ENCODE measurements around the gene MYL7.

MYL7 gene

DNA sequence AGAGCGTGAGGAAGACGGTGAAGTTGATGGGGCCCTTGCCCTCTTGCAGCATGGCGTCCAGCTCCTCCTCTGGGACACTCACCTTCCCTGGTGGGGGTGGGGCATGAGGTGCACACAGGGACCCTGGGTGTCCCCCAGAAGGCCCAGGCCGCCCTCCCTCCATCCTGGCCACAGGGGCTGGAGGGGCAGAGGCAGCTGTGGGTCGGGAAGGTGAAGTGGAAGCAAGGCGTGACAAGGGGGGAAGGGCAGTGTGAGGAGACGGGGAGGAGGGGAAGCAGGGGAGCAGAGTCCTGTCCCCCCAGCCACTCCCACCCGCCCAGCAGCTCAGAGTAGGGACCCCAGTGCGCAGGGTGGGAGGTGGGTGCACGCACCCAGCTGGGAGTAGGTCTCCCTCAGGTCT is 791 bp downstream of the MYL7 start:
- no peaks in the 10 kb centered on the region for H3K9me3 ChIP-seq (ENCODE audit: severe bottlenecking)
- TF ChIP-seq CTCF (IDR thresholded peaks at IDR 0.05; ENCODE audit: low read depth, low read length) = no peak
- no peak for DNase-seq

GRCh38 chr7:44139311-44140010 is 1.7 kb downstream of the MYL7 start:
- Histone ChIP-seq H3K36me3 (no peaks in the 10 kb centered on the region), H3K9me3 (ENCODE audit: severe bottlenecking) (no peaks in the 10 kb centered on the region), H3K4me3 (ENCODE audit: low read depth, low read length) (no peak overlapping the region), H3K27ac (no peak overlapping the region), H3K27me3 (ENCODE audit: insufficient read depth, low read depth, severe bottlenecking) (no peaks in the 10 kb centered on the region)
- TF ChIP-seq CTCF (IDR thresholded peaks at IDR 0.05; ENCODE audit: low read depth, low read length) = no peak
- DNase-seq = no peak

More for the DNA sequence above, 791 bp downstream of the MYL7 start:
- Histone ChIP-seq H3K27ac (no peak overlapping the region), H3K4me3 (ENCODE audit: low read depth, low read length) (no peak overlapping the region), H3K36me3 (no peaks in the 10 kb centered on the region), H3K27me3 (ENCODE audit: insufficient read depth, low read depth, severe bottlenecking) (no peaks in the 10 kb centered on the region)

- 0 out of 2 replicates have a peak, but pooled peaks have one; percentile 12 for TF ChIP-seq CTCF (IDR thresholded peaks at IDR 0.05; ENCODE audit: low read depth, low read length)
- no peak for DNase-seq
- Histone ChIP-seq H3K36me3 (no peaks in the 10 kb centered on the region), H3K4me3 (ENCODE audit: low read depth, low read length) (no peak overlapping the region), H3K9me3 (ENCODE audit: severe bottlenecking) (no peaks in the 10 kb centered on the region), H3K27ac (no peak overlapping the region), H3K27me3 (ENCODE audit: insufficient read depth, low read depth, severe bottlenecking) (no peaks in the 10 kb centered on the region)
Measured at GRCh38 chr7:44138698-44139097, 2.4 kb downstream of the MYL7 start.

DNA sequence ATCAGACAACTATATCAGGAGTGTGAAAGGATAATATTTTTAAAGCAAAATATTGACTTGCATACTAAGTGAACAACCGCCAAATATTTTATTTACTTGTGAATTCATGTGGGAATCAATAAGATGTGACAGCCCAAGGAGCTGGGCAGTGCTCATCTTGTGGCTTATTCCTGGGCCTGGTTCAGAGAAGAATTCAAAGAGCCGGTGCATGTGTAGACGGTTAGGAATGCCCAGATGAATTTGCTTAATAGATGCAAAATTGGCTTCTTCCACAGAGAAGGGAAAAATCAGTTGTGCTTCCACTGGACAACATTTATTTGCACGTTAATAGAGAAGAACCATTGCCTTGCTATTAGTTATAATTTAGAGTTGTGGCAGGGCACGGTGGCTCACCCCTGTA is 4.4 kb downstream of the MYL7 start:
- TF ChIP-seq CTCF (IDR thresholded peaks at IDR 0.05; ENCODE audit: low read depth, low read length) = no peak
- H3K27ac ChIP-seq = peak overlapping the region; percentile 43
- no peaks in the 10 kb centered on the region for H3K27me3 ChIP-seq (ENCODE audit: insufficient read depth, low read depth, severe bottlenecking)
- H3K36me3 ChIP-seq = no peaks in the 10 kb centered on the region
- H3K9me3 ChIP-seq (ENCODE audit: severe bottlenecking) = no peaks in the 10 kb centered on the region
- H3K4me3 ChIP-seq (ENCODE audit: low read depth, low read length) = no peak overlapping the region
- no peak for DNase-seq

GRCh38 chr7:44134943-44135628 is 6.0 kb downstream of the MYL7 start:
- no peaks in the 10 kb centered on the region for H3K36me3 ChIP-seq
- H3K4me3 ChIP-seq (ENCODE audit: low read depth, low read length) = no peak overlapping the region
- DNase-seq = no peak
- H3K27me3 ChIP-seq (ENCODE audit: insufficient read depth, low read depth, severe bottlenecking) = no peaks in the 10 kb centered on the region
- peak overlapping the region; percentile 43; the same call in 1 of the 2 replicates for H3K27ac ChIP-seq
- no peaks in the 10 kb centered on the region for H3K9me3 ChIP-seq (ENCODE audit: severe bottlenecking)
- TF ChIP-seq CTCF (IDR thresholded peaks at IDR 0.05; ENCODE audit: low read depth, low read length) = no peak
